ENCODE measurements around the gene ARPC1B.
A peak's percentile ranks its signal among the peaks of the same experiment; 100 is the strongest.

ARPC1B gene

DNA sequence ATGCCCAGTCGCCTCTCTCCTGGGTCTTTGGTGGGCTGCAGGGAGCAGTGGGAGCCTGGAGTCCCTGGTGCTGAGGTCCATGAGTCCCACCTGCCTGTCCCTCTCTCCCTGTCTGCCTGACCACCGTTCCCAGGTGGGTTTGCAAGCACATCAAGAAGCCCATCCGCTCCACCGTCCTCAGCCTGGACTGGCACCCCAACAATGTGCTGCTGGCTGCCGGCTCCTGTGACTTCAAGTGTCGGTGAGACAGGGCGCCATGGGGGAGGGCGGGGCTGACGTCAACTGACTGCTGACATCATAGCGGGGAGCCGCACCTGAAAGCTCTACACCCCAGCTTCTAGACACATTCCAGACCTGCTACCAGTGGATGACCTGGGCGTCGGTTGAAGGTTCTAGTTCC is 15.2 kb downstream of the ARPC1B start:
- DNase-seq (ENCODE audit: low read depth, low spot score) = no peak

DNA sequence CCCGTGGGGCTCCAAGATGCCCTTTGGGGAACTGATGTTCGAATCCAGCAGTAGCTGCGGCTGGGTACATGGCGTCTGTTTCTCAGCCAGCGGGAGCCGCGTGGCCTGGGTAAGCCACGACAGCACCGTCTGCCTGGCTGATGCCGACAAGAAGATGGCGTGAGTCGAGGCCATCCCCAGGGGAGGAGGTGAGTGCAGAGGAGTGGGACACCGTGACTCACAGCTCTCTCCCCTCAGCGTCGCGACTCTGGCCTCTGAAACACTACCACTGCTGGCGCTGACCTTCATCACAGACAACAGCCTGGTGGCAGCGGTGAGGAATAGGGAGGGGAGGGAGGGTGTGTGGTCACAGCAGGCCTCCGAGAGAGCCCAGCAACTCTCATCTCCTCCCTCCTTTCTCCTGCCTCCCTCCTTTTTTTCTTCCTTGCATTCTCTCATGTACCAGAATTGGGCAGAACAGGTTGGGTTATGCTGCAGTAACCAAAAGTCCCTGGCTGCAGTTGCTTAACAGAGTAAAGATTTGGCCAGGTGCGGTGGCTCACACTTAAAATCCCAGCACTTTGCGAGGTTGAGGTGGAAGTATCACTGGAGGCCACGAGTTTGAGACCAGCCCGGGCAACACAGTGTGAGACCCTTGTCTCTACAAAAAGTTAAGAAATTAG is 16.5 kb downstream of the ARPC1B start:
- DNase-seq (ENCODE audit: low read depth, low spot score) = no peak

DNA sequence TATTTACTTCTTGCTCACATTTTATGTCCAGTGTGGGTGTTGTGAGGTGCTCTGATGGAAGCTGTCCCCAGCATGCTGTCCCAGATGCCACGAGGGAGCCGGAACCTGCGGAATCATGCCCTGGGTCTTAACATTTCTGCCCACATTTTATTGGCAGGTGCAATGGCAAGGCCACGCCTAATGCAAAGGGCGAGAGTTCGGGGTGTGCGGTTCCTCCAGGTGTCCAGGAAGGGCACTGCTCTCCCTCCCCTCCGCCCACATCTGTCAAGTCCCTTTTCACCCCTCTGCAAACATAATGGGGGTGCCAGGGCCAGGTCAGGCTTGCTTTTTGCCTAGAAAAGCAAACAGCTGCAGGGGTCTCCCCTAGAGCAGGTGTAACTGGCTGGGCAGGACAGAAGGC is 17.5 kb downstream of the ARPC1B start:
- DNase-seq (ENCODE audit: low read depth, low spot score) = no peak

DNA sequence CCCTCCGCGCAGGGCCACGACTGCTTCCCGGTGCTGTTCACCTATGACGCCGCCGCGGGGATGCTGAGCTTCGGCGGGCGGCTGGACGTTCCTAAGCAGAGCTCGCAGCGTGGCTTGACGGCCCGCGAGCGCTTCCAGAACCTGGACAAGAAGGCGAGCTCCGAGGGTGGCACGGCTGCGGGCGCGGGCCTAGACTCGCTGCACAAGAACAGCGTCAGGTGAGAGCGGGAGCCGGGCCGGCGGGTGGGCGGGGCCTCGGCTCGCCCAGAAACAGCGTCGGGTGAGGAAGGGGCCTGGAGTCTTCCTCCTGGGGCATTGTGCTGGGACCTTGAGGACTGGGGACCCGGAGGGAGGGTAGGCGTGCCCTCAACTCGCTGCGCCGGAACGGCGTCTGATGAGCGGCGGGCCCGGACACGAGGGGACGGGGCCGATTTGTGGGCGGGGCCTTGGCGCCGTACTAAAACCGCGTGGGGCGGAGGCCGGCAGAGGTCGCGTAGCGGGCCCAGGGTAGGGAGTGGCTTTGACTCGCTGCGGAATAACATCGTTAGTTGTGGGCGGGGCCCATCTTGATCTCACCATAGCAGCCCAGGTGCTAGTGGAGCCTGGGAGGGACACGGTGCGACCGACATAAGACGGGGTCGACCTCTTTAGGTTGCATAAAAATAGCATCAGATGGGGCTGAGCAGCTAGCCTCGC is 18.3 kb downstream of the ARPC1B start:
- DNase-seq (ENCODE audit: low read depth, low spot score) = no peak

DNA sequence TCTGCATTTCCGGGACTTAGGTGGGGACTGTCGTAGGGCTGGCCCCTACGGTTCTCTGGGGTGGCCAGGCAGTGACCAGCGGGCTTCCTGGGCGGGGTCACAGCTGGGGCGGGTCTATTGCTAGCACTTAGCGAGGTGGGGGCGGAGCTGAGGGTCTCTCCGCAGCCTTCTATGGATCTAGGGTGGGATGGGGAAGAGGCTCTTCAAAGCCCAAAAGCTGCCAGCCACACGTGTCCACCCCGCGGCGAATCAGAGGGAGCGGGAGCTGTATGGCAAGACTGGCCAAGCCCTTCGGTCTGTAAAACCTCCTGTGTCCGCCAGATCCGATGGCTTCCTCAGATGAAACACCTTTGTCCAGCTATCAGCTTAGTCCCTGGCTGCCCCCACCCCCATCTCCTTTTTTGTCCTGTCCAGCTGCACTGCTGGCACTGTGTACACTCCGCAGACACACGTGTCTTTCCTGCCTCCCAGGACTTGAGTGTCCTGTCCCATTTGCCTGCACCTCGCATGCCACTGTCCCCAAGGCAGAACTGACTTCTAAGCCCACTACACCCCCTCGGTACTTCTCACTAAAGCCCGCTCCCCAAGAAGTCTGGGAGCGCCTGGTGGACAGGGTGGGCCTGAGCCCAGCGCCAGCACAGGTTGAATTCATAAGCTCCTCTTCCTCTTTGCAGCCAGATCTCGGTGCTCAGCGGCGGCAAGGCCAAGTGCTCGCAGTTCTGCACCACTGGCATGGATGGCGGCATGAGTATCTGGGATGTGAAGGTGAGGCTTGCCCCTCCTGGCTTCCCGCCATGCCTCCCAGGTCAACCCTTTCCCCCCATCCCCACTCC is 19.0 kb downstream of the ARPC1B start:
- no peak for DNase-seq (ENCODE audit: low read depth, low spot score)

DNA sequence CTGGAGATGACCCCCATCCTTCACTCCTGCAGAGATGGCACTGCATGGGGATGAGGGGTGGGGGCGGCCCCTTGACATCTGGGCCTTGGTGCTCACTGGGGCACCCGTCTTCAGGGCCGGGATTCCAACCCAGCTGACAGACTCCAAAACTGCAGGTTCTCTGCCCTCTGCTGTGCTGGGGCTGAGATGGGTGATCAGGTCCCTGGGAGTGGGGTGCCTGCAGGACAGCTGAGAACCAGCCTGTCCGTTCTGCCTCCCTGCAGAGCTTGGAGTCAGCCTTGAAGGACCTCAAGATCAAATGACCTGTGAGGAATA is 19.6 kb downstream of the ARPC1B start:
- DNase-seq (ENCODE audit: low read depth, low spot score) = no peak

DNA sequence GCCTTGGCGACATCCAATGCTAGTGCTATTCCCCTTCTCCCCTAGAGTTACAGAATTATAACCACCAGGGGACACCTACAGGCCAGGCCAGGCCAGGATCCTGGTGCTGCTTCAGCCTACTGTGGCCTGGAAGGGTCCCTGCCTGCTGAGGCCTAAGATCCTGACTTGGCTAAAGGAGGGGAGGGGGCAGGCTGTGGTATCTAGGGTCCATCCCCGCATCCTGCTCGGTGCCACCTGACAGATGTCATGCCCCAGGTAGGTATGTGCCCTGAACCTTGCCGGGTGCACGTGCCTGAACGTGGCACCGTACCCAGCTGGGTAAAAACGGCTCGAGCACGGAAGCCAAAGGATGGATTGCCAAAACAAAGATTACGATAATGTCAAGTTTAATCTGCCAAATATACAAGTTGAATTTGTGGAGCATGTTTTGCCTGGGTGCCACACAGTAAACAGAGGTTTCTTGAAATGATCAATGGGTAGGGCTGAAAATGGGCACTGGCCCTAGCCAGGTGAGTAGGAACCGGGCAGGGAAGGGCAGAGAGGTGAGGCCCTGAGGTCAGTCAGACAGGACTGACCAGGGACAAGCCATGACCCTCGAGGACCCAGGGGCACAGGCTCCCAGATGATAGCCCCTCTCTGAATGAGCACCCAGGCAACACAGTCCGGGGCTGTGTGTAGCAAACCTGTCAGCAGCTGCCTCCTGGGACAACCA is 21.2 kb downstream of the ARPC1B start:
- DNase-seq (ENCODE audit: low read depth, low spot score) = no peak

DNA sequence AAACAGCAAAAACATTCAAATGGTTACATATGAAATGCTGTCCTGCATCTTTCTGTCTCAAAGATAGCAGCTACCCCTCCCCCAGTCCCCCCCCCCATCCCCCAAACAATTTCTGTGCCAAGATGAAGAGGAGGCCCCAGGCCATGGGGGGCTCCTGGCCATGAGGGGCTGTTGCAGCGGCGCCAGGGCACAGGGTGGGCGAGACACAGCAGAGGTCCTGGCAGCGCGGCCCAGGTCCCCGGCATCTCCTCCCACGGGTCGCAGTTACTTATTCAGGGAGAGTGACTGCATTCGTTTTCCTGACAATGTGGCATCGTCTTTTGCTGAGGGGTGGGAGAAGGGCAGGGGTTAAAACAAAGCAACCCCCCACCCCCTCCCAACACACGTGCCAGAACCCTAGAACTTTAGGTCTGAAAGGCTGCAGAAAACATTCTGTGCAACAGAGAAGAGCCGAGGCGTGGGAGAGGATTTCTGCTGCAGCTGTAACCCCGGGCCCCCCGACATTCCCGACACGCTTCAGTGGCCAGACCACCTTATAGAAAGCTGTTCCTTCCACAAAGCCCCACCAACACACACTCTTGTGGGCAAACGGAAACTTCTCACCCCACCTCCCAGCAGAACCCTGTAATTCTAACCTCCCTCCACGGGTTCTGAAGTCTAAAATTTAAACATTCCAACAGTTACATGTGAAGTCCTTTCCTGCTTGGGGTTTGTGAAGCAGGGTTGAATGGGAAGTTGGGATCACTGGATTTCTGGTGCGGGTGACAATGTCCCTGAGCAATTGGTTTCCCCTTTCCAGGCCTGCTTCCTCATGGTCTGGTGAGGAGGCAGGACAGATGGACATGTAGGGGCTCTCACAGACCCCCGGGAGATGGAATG is 22.1 kb downstream of the ARPC1B start:
- no peak for DNase-seq (ENCODE audit: low read depth, low spot score)

DNA sequence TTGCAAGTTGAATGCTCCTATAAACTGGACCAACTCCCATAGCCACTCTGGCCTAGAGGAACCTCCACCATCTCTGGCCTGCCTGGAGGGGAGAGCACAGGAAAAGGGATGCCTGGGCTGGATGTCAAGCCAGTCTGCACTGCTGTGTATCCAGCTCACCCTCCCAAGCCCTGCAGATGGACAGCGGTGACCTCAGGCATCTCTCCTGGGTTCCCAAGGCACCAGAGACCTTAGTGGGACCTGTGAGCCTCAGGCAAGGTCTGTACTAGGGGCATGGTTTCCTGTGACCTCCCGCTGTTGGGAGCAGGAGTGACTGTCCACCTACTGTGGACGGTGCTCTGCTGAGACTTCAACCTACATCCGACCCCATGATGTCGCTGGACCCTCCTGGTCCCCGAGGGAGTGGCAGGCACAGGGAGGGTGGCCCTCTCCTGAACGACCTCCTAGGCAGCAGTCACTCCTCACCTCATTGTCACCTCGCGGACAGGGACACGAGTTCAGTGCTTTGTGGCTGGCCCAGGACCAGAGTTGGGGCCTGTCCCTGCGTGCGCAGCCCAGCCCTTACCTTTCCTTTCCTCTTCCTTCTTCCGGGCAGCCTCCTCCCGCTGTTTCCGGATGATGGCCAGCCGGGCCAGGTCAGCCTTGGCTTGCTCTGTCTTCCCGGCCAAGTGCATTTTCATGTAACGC is 22.9 kb downstream of the ARPC1B start:
- DNase-seq (ENCODE audit: low read depth, low spot score) = no peak

DNA sequence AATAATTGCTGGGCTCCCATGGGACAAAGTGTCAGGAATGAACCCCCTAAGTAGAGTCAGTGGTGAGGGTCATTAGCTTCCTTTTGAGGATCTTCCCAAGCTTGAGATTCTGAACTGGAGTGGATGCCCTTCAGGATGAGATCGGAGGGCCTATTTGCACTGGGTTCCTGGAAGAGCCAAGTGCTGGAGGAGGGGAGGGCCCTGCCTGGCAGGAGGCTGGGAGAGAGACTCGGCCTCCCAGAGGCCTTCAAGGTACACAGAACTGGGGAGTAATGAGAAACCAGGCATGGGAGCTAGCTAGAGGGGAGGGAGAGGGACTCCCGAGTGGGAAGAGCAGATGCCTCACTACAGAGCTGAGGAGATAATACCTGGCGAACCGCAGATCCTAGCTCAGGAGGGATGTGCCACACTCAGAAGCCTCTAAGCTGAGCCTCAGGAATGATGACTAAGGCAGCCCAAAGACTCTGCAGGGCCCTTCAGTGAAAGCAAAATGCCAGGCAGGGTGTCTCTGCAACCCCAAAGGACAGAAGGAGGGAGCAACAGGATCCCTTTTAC is 24.4 kb downstream of the ARPC1B start:
- no peak for DNase-seq (ENCODE audit: low read depth, low spot score)

DNA sequence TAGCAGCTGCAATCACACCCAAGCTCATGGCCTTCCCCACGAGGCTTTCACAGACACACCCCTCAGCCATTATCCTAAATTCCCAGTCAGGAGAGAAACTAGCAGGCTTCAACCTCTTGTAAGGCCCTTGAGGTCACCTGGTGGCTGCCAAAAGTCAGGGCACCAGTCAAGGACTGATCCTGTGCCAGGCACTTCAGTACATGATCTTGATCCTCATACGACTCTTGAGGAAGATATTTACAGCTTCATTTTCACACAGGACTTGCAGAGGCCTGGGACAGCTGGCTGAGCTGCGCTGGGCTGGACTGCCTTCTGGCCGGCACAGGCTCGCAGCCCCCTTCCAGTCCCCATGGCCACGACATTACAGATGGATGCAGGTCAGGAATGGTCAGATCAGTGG is 25.1 kb downstream of the ARPC1B start:
- no peak for DNase-seq (ENCODE audit: low read depth, low spot score)

DNA sequence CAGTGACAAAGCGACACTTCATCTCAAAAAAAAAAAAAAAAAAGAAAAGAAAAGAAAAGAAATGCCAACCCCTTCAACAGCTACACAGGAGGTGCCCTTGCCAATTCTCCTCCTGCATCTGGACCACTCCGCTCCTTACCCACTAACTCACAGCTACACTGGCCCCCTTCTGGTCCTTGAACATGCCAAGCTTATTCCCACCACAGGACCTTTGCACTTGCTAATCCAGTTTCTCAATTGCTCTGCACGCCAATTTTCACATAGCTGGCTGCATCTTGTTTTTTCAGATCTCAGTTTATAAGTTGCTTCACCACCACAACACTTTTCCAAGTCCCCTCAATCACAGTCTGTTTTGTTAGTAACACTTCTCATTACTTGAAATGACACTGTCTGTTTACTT is 28.3 kb downstream of the ARPC1B start:
- DNase-seq (ENCODE audit: low read depth, low spot score) = no peak

DNA sequence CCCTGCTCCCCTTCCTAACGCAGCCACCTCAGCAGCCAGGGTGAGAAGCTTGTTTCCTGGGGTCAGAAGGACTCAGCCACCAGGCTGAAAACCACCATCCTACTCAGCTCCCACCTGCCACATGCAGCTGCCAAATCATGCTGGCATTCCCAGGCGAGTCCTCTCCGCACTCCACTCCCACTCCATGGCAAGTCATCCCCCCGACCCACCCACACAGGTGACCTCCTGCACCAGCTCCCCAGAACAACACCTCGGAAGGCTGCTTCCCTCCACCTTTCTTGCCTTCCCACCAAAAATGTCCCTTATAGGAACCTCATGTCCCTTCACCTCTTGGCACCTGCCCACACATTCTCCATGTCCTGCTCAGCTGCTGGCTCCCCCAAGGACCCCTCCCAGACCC is 29.2 kb downstream of the ARPC1B start:
- no peak for DNase-seq (ENCODE audit: low read depth, low spot score)

DNA sequence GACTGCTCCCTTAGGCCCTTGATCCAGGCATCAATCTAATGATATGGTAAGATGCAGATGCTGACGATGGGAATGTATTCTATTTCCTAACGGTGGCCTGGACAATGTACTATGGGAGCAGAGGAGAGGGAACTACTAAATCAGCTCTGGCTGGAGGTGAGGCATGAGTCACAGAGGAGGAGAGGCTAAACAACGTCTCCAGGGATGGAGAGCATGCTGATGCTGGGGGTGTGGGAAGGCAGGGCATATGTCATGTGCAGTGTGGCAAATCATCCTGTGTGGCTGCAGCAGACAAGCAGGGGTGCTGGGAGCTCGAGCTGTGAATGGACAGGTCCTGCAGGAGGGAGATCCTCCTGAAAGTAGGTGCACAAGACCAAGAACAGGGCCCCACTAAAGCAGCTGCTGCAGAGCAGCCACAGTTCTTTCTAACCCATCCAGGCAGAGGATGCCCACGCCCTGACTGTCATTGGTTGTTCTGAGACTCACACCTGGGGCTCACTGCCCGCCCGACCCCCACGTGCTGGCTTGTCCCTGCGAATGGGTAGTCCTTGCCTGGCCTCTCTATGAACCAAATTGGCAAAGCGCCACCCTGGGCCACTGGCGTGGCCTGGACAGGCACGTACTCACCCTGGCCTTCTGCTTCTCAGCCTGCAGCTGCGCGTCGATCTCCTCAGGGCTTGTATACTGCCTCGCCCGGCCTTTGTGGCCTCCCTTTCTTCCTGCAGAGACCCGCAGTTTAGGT is 29.9 kb downstream of the ARPC1B start:
- no peak for DNase-seq (ENCODE audit: low read depth, low spot score)

DNA sequence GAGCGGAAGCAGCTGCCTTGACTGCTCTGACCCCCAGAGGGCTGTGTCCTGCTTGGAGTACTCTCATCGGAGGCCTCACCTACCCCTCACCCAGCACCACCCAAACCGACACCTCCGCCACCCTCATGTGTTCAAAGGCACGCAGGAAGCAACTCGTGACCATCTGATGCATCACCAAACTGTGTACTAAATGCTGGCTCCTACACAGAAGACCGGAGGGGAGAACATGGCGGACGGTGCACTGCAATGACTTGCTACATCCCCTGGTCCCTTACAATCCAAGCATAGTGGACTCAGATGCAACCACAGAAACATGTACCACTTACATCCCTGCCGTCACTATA is 30.4 kb downstream of the ARPC1B start:
- no peak for DNase-seq (ENCODE audit: low read depth, low spot score)

DNA sequence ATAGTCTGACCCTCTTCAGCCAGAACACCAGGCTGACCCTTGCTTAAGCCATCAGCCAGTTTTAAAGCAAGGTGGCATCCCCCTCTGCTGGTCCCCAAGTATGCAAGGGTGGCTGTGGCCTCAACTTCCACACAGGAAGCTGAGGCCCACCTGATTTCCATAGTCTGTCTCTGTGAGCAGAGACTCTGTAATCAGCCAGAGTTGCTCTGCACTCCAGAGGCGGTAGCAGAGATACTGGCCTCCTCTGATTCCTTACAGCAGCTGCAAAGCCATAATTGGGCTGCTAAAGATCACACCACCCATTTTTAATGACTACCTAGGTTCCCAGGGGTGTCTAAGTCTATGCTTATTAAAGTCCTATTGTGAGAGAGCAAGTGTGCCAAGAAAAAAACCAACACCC is 32.0 kb downstream of the ARPC1B start:
- no peak for DNase-seq (ENCODE audit: low read depth, low spot score)

DNA sequence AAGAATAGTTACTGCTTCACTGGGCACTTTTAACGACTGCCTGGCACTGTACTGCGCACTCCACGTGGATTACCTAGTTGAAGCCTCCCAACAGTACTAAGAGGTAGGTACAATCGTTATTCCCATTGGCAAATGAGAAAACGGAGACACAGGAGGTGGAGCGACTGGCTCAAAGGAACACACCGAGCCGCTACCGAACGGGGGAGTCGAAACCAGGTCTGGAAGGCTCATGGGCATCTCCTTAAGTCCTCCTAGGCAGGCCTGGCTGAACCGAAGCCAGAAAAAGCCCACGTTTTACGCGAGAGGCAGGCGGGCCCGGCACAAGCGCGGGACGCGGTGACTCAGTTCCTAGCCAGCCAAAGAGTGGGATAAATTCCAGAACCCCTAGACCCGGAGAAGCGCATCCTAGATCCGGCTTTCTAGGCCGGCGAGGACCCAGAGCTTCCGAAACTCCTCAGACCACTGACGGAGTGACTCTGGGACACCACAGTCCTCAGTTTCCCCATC is 33.4 kb downstream of the ARPC1B start:
- no peak for DNase-seq (ENCODE audit: low read depth, low spot score)

DNA sequence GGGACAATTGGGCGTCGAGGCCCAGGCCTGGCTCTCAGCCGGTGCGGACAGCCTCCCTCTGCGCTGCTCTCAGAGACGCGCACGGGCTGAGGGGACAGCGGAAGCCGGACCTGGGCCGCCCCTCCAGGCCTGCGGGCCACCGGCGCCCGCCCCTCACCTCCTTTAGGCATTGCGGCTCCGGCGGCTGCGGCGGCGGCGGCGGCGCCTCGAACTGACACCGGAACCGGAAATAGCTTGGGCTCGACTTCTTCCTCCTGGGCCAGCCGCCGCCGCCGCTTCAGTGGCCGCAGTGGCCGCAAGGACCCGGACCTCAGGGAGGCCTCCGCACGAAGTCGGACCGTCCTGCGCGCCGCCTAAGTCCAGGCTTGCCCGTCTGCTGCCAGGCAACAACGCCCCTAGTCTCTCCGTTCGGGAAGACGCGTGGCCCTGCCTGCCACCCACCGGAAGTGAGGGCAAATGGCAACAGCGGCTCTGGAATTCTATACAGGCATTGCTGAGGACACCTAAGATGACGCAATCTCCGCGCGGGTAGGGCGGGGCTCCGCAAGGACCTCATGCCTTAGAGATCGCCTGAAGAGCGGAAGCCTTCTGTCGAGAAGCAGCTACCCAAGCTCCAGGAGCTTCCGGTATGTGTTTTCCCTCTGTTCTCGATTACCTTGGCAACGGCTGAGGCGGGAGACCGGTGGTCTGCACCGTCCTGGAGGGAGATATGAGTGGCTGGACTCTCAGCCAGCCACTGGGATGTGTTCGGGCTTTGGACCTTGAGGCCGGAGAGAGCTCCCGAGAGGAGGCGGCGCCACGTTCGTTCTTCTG is 34.1 kb downstream of the ARPC1B start, which contains the start of the genes BUD31 and PDAP1:
Gene BUD31, plus strand, starts transcription at position 591 of the 813 bp plus-strand sequence. CDS start 2,124 bp downstream, outside the sequence.
Gene PDAP1, minus strand, starts transcription at position 219 of the 813 bp plus-strand sequence. Its CDS starts 49 bp downstream, at position 170.
- DNase-seq (ENCODE audit: low read depth, low spot score) = peak; percentile 93

Data from brain pericyte (primary cell).